CMK (cell line): Measurements from ENCODE around the gene HOXB5.

Experiments used
- DNase-seq: peaks from one replicate; pipeline ENCODE4 v3.0.0-alpha.2; 2010; ENCODE audit warnings: low read depth

The HOXB5 gene

DNA sequence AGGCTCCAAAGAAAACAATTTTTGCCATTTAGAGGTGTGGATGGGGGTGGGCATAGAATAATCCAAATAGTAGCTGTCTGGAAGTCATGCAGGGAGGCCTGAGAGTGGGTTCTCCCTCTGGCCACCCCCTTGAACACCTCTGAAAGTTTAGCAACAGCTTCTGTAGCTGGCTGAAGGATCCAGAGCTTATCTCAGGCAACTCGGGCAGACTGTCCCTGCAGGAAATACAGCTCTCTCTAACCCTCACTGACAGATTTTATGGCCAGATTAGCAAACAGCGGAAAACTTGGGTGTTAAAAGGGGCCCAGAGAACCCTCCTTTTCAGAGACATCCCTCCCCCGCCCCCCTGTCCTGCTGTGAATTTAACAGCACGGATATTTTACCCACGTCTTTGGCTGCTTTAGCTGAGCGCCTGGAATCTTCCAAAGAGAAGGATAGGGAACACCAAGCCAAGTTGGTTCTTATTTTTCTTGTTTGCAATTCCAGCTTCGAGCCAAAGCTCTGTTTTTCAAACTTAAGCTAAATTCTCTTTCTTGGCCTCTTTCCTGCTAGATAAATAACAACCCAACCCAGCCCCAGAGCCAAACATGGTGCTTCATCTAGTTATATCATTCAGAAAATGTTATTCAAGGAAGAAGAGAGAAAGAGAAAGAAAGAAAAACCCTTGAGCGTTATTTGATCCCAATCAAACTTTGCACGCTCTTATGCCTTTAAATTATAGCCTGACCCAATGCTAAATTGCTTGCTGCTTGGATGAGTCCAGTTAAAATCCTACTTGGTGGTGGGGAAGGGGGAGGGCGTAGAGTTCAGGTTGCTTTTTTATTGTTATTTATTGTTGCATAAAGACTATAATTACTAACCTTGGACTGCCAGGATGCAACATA, 46.4 kb downstream of the HOXB5 start:
- no peak for DNase-seq

GRCh38 chr17:48546137-48546923, 47.2 kb downstream of the HOXB5 start:
- DNase-seq = no peak

GRCh38 chr17:48545539-48545938, 48.0 kb downstream of the HOXB5 start:
- no peak for DNase-seq

GRCh38 chr17:48545022-48545375, 48.6 kb downstream of the HOXB5 start, which contains the start of gene HOXB2:
Gene HOXB2 (minus strand): TSS chr17:48545109. CDS start chr17:48544911, 198 bp downstream.
- DNase-seq = no peak

GRCh38 chr17:48544349-48545021, 49.1 kb downstream of the HOXB5 start:
- DNase-seq = no peak

- no peak for DNase-seq
Observed at GRCh38 chr17:48543854-48544348, 49.7 kb downstream of the HOXB5 start.

GRCh38 chr17:48543107-48543853, 50.3 kb downstream of the HOXB5 start:
- no peak for DNase-seq

- no peak for DNase-seq
Observed at GRCh38 chr17:48542698-48543106, 50.9 kb downstream of the HOXB5 start.

GRCh38 chr17:48542114-48542656, 51.4 kb downstream of the HOXB5 start:
- no peak for DNase-seq

DNA sequence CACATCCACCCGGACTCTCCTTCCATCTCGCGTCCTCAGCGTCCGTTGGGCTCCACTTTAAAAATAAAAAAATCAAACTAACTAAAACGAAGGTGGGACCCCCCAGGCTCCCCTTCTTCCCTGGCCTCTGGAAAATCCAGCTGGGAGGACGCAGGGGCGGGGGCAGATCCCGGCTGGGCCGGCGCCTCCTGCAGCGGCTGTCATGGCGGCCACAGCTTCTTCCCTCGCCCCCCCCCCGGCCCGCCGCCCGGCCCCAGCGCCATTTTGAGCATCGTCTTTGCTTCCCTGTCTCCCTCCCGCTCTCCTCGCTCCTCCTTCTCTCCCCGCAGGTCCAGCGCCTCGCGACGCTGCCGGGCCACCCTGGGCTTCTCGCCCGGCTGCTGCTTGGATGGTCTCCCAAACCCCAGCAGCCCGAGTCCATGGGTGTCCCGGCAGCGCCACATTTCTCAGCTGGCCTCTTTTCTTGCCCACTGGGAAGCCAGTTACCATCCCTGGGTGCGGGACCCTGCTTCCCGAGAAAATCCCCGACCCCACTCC, 51.9 kb downstream of the HOXB5 start:
- DNase-seq = no peak
